Activated T-cell treated with anti-CD3 and anti-CD28 coated beads, Interleukin-2, amount 50 U/mL, for 24 hours (primary cell): ENCODE measurements around the gene EFCAB12.

Experiments used
- DNase-seq: peaks from one replicate; pipeline ENCODE4 v3.0.0-alpha.2; 2020
- H3K27ac Mint-ChIP-seq: 2 replicates; pipeline ENCODE4 v1.8.0; 2020; ENCODE audit warnings: mild to moderate bottlenecking, mixed read lengths
- H3K27me3 Mint-ChIP-seq: 2 replicates; pipeline ENCODE4 v1.8.0; 2020; ENCODE audit warnings: mixed read lengths
- H3K36me3 Mint-ChIP-seq: 2 replicates; pipeline ENCODE4 v1.8.0; 2020; ENCODE audit warnings: low read depth, mixed read lengths
- H3K4me1 Mint-ChIP-seq: 2 replicates; pipeline ENCODE4 v1.8.0; 2020; ENCODE audit warnings: low read depth, mixed read lengths
- H3K4me3 Mint-ChIP-seq: 2 replicates; pipeline ENCODE4 v1.8.0; 2020; ENCODE audit warnings: mild to moderate bottlenecking, moderate library complexity, mixed read lengths
- H3K9me3 Mint-ChIP-seq: 2 replicates; pipeline ENCODE4 v1.8.0; 2020; ENCODE audit warnings: mixed read lengths

EFCAB12 gene

DNA sequence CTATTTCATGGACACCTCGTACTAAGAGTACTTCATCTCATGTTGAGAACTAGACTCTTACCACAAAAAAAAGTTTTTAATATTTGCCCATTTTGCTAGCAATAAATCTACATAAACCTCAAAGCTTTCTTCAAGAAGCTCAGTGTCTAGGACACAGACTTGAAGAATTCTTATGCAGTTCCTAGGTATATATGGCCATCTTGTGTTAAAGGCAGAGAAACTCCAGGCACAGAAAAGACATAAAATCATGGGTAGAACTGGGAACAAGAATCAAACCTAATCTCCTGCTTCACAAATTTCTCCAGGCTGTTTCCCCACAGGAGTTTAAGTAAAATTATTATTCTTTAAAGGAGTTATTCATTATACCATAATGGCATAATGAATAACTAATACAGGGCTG is 6.9 kb upstream of the EFCAB12 start:
- no peak for DNase-seq
- Mint-ChIP-seq H3K27ac (peak overlapping the region; percentile 48), H3K27me3 (no peaks in the 10 kb centered on the region), H3K9me3 (no peaks in the 10 kb centered on the region), H3K4me1 (peaks cover 55% of the 10 kb centered on the region), H3K4me3 (peak overlapping the region; percentile 31), H3K36me3 (peaks cover 91% of the 10 kb centered on the region)

DNA sequence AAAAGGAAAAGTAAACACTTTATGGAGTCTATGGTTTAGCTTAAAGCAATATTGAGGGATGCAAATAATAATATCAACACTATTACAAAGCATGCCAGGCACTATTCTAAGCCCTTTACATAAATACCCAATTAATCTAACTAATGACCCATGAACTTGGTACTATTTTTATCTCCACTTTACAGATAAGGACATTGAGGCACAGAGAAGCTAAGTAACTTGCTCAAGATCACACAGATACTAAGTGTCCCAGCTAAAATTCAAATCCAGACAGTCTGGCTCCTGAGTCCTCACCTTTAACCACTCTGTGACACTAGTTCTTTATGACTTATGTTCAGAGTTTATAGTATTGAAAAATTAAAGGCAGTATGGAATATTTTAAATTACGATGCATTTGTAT is 5.7 kb upstream of the EFCAB12 start:
- no peak for DNase-seq
- H3K27ac Mint-ChIP-seq, result peak overlapping the region; percentile 56
- H3K27me3 Mint-ChIP-seq, result no peaks in the 10 kb centered on the region
- peaks cover 97% of the 10 kb centered on the region for H3K36me3 Mint-ChIP-seq
- H3K4me3 Mint-ChIP-seq, result no peak overlapping the region
- H3K9me3 Mint-ChIP-seq, result no peaks in the 10 kb centered on the region
- H3K4me1 Mint-ChIP-seq, result peaks cover 63% of the 10 kb centered on the region

DNA sequence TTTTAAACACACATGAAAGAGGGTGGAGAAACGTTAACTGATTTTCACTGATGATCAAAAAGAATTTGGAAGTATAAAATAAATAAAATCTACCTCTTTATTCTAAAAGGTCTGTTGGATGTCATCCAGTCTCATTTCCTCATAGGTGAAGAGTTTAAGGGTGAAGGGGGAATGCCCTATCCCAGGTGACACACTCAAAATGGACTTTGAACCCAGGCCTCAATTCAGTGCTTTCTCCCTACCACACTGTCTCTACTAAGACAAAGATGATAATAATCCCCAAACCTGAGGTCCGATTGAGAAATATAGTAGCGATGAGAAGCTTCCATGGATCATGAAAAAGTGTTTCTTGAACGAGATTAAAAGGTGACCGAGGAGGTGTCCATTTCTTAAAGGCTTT is 5.1 kb upstream of the EFCAB12 start:
- no peaks in the 10 kb centered on the region for H3K27me3 Mint-ChIP-seq
- H3K4me1 Mint-ChIP-seq, result peaks cover 67% of the 10 kb centered on the region
- peaks cover 98% of the 10 kb centered on the region for H3K36me3 Mint-ChIP-seq
- H3K27ac Mint-ChIP-seq, result peak overlapping the region; percentile 44
- no peaks in the 10 kb centered on the region for H3K9me3 Mint-ChIP-seq
- no peak for DNase-seq
- no peak overlapping the region for H3K4me3 Mint-ChIP-seq

DNA sequence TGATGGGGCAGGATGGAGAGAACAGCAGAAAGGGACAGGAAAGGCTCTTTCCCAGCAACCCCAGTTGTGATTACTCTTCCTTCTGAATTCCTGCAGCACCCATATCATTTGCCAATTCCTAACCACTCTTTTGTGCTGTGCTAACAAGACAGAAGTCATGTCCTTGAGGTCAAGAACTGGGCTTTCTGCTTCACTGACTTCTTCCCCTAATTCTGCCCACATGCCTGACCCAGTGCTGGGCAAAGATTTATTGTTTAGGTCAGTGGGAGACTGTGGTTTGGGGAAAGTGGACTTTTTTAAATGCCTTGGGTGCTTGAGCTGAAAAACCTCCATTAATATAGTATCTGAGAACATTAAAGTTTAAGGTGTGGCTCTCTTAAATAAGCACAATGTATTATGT is 4.2 kb upstream of the EFCAB12 start:
- Mint-ChIP-seq H3K36me3 (peaks cover 90% of the 10 kb centered on the region), H3K4me1 (peaks cover 67% of the 10 kb centered on the region), H3K4me3 (no peak overlapping the region), H3K27ac (peak overlapping the region; percentile 44), H3K27me3 (no peaks in the 10 kb centered on the region), H3K9me3 (no peaks in the 10 kb centered on the region)
- no peak for DNase-seq

DNA sequence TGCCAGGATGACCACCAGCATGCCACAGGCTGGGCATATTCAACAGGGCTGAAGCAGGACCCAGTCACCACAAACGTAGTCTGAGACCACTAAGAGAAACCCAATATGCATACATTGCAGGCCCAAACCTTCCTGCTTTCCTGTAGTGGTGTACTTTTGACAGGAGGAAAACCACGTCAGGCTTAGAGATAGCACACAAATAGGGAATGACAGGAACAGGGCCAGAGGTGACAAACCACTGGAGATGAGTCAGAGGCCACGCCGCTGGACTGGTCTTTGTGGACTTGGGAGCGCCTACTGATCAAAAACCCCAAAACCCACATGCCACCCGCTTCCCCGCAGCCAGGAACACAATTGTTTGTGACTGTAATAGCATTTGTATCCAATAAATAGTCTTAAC is 3.6 kb upstream of the EFCAB12 start:
- Mint-ChIP-seq H3K27ac (peak overlapping the region; percentile 57), H3K36me3 (peaks cover 85% of the 10 kb centered on the region), H3K27me3 (no peaks in the 10 kb centered on the region), H3K4me3 (no peak overlapping the region), H3K4me1 (peaks cover 64% of the 10 kb centered on the region), H3K9me3 (no peaks in the 10 kb centered on the region)
- no peak for DNase-seq

DNA sequence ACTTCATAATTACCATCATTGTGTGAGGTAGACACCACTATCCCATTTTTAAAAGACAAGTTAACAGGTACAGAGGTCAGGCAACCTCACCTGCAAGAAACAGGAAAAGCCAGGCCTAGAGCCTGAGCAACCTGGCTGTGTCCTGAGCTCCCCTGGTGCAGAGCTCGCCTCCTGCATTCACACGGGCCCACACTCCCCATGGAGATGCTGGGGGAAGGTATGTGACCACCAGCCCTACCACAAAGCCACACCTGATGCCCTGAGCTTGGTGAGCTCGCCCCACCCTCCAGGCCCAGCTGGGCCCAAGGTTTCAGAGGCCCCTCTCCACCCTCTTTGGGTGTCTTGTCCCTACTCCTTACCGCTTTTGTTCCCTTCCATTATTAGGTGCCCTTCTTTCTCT is 1.2 kb upstream of the EFCAB12 start:
- no peak for DNase-seq
- H3K36me3 Mint-ChIP-seq, result peaks cover 61% of the 10 kb centered on the region

DNA sequence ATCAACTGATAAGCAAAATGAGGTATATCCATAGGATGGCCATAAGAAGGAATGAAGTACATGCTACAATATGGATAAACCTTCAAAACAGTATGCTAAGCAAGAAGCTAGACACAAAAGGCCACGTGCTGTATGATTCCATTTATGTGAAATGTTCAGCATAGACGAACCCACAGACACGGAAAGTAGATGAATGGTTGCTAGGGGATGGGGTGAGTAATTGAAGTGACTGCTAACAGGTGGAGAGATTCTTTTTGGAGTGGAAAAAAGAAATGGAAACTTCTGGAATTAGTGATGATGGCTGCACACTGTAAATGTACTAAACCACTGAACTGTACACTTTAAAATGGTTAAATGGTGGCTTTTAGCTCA is 630 bp upstream of the EFCAB12 start:
- peaks cover 50% of the 10 kb centered on the region for H3K4me1 Mint-ChIP-seq
- H3K9me3 Mint-ChIP-seq, result no peaks in the 10 kb centered on the region
- H3K36me3 Mint-ChIP-seq, result peaks cover 55% of the 10 kb centered on the region
- no peaks in the 10 kb centered on the region for H3K27me3 Mint-ChIP-seq
- H3K4me3 Mint-ChIP-seq, result no peak overlapping the region
- DNase-seq, result no peak
- H3K27ac Mint-ChIP-seq, result peak overlapping the region; percentile 89

More for the DNA sequence above, 1.2 kb upstream of the EFCAB12 start:
- no peaks in the 10 kb centered on the region for H3K9me3 Mint-ChIP-seq
- H3K4me3 Mint-ChIP-seq, result no peak overlapping the region
- H3K27me3 Mint-ChIP-seq, result no peaks in the 10 kb centered on the region
- peaks cover 49% of the 10 kb centered on the region for H3K4me1 Mint-ChIP-seq
- peak overlapping the region; percentile 89 for H3K27ac Mint-ChIP-seq

DNA sequence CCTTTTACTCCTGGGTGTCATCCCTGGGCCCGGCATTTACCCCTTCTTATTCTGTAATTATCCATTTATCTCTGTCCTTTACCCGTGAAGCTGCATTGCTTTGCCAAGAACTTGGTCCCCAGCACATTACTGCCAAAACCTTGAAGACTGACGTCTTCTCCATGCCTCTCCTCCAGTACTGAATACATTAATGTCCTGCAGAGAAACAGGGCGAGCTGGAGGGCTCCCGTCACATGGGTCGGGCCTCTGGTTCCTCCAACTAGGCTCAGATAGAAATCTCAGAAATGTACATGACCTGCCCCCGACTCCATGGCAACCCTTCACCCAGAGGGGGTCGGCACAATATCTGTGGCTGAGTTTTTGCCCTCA is 445 bp downstream of the EFCAB12 start:
- H3K27me3 Mint-ChIP-seq, result no peaks in the 10 kb centered on the region
- peak overlapping the region; percentile 89 for H3K27ac Mint-ChIP-seq
- peak overlapping the region; percentile 67 for H3K4me3 Mint-ChIP-seq
- H3K9me3 Mint-ChIP-seq, result no peaks in the 10 kb centered on the region
- no peak for DNase-seq
- peaks cover 45% of the 10 kb centered on the region for H3K36me3 Mint-ChIP-seq
- H3K4me1 Mint-ChIP-seq, result peaks cover 54% of the 10 kb centered on the region

DNA sequence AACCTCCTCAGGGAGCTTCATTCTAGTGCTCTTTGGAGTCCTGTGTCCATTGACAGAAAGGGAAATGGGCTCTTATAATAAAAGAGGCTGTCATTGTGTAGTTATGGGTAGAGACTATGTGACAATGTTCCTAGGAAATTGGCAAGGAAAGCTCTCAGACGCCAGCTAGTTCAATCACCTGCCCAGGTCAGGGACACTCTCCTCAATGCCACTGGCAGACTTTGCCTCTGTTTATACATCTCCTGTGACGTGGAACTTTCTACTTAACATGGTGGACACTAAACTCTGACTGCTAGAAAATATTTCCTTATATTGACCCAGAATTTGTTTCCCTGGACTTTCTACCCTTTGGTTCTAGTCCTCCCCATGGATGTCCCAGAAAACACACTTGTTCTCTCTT is 2.8 kb downstream of the EFCAB12 start:
- Mint-ChIP-seq H3K9me3 (no peaks in the 10 kb centered on the region), H3K4me3 (no peak overlapping the region), H3K27ac (no peak overlapping the region)

DNA sequence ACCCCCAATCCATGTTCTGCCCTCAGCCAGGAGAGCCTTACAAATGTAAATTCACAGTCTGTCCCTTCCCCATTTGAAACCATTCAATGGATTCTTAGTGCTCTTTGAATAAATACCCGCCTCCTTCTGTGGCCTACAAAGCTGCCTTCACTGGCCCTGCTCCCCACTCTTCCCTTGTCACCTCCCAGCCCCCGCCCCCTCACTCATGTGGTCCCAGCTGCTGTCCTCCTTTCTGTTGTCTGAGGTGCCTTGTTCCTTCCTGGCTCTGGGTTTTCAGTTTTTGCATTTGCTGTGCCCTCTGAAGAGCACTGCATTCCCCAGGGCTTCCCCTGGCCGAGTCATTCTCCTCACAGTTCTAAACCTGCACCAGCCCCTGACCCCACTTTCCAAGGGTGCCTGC is 3.2 kb downstream of the EFCAB12 start:
- no peak for DNase-seq
- Mint-ChIP-seq H3K27ac (no peak overlapping the region), H3K36me3 (peaks cover 17% of the 10 kb centered on the region), H3K9me3 (no peaks in the 10 kb centered on the region), H3K27me3 (no peaks in the 10 kb centered on the region), H3K4me1 (peaks cover 45% of the 10 kb centered on the region), H3K4me3 (no peak overlapping the region)

More for the DNA sequence above, 2.8 kb downstream of the EFCAB12 start:
- Mint-ChIP-seq H3K36me3 (peaks cover 21% of the 10 kb centered on the region), H3K4me1 (peaks cover 45% of the 10 kb centered on the region), H3K27me3 (no peaks in the 10 kb centered on the region)
- no peak for DNase-seq

DNA sequence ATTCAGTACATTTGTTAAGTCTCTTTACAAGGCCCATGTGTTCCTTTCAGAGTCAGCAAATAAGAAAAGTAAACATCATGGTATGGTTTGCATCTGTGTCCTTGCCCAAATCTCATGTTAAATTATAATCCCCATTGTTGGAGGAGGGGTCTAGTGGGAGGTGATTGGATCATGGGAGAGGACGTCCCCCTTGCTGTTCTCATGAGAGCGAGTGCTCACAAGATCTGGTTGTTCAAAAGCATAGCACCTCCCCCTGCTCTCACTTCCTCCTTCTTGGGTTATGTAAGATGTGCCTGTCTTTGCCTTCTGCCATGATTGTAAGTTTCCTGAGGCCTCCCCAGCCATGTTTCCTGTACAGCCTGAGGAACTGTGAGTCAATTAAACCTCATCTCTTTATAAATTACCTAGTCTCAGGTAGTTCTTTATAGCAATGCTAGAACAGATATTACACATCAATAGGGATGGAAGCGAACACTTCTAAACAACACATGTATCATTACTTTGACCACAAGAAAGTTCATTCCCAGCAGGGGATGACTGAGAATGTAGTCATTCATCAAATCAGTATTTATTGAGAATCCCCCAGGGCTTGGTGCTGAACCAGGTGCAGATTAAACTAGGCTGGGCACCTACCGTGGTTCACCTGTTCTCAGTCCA is 4.1 kb downstream of the EFCAB12 start:
- H3K27me3 Mint-ChIP-seq, result no peaks in the 10 kb centered on the region
- H3K36me3 Mint-ChIP-seq, result peaks cover 8% of the 10 kb centered on the region
- DNase-seq, result no peak
- no peaks in the 10 kb centered on the region for H3K9me3 Mint-ChIP-seq
- H3K4me1 Mint-ChIP-seq, result peaks cover 38% of the 10 kb centered on the region
- H3K4me3 Mint-ChIP-seq, result no peak overlapping the region
- H3K27ac Mint-ChIP-seq, result peak overlapping the region; percentile 55

DNA sequence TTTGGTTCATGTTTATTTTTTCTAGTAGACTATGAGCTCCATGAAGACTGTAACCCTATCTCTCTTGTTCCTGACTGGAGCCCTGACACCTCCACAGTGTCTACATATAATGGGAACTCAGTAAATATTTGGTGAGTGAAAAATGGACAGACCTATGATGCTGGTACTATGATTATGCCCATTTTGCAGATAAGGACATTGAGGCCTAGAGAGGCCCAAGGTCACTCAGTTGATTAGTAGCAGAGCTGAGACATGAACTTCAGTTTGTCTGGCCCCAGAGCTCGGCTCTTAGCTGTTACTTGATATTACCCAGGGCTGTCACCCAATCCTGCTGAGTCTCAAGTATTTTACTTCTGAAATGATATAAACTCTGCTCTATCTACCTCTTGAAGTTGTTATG is 5.5 kb downstream of the EFCAB12 start:
- Mint-ChIP-seq H3K9me3 (no peaks in the 10 kb centered on the region), H3K27ac (no peak overlapping the region), H3K36me3 (no peaks in the 10 kb centered on the region), H3K4me3 (no peak overlapping the region), H3K27me3 (no peaks in the 10 kb centered on the region), H3K4me1 (peaks cover 24% of the 10 kb centered on the region)
- DNase-seq, result no peak

DNA sequence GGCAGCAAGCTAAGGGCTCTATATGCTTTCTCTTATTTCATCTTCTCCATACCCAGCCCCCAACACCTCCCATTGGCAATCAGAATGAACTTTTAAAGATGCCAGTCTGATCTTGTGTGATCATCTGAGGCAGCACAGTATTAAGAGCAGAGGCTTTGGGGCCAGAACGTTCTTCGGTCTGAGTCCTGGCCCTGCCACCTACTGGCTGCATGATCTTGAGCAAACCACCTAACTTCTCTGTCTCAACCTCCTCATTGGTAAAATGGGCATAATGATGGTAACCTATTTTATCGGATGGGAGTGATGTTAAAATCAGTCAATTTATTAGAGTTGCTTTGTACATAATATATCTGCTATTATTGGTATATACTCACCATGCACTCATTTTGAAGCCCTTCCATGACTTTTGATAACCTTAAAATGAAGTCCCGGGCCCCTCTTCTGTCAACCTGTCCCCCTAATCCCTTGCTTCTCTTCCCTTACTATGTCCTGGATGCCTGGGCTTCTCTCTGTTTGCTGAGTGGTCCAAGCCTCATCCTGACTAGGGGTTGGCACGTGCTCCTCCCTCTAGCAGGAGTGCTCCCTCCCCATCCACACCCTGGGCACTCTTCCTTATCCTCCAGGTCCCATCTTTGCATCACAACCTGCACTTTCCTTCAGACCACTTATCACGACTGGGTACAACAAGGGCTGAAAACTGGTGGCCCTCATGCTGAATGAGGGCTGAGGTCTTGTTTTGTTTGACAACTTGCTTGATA is 6.3 kb downstream of the EFCAB12 start:
- no peak for DNase-seq
- H3K9me3 Mint-ChIP-seq, result no peaks in the 10 kb centered on the region
- no peaks in the 10 kb centered on the region for H3K36me3 Mint-ChIP-seq
- H3K4me3 Mint-ChIP-seq, result no peak overlapping the region
- peaks cover 20% of the 10 kb centered on the region for H3K4me1 Mint-ChIP-seq
- no peaks in the 10 kb centered on the region for H3K27me3 Mint-ChIP-seq
- H3K27ac Mint-ChIP-seq, result no peak overlapping the region

DNA sequence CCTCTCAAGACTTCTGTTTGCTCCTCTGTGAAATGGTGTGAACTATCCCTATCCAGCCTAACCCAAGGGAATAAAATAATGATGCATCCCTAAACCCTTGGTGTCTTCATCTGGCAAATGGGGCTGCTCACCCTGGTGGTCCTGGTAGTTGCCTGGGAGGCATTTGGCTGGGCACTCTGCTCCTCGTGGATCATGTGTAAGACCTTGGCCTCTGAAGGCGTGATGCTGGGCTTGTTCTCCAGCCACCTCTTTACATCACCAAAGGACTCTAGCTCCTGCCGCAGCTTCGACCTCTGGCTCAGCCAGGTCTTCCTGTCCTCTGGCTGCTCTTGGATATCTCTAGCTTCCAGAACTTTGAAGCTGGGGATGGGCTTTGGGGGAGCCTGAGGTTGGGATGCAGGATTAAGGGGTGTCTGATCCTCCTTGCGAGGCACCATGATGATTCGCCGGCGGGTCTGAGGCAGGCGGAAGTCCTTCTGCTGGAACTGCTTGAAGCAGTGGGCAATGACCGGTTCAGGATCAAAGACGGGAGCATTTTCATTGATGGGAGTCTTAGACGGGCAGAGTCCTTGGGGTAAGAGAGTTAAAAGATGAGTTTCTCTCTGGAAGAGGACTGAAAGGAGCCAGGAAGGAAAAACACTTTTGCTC is 7.1 kb downstream of the EFCAB12 start:
- Mint-ChIP-seq H3K27me3 (no peaks in the 10 kb centered on the region), H3K4me1 (peaks cover 20% of the 10 kb centered on the region), H3K36me3 (no peaks in the 10 kb centered on the region), H3K9me3 (no peaks in the 10 kb centered on the region), H3K4me3 (no peak overlapping the region), H3K27ac (no peak overlapping the region)
- peak; percentile 6 for DNase-seq

DNA sequence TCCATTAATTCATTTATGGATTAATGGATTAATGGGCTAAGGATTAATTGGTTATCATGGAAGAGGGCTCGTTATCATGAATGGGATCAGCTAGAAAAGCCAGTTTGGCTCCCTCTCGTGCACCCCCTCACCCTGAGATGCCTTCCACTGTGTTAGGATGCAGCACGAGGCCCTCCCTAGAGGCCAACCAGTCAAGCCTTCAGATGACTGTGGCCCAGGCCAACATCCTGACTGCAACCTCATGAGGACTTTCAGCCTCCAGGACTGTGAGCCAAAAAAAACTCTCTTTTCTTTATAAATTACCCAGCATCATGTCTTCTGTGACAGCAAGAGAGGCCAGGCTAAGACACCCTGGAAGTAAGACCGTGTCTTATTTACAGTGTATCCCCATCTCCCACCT is 9.0 kb downstream of the EFCAB12 start:
- Mint-ChIP-seq H3K36me3 (no peaks in the 10 kb centered on the region), H3K27ac (no peak overlapping the region), H3K4me3 (no peak overlapping the region), H3K4me1 (peaks cover 10% of the 10 kb centered on the region), H3K9me3 (no peaks in the 10 kb centered on the region), H3K27me3 (no peaks in the 10 kb centered on the region)
- no peak for DNase-seq
